ENCODE measurements around the gene CCDC187.

The CCDC187 gene

DNA sequence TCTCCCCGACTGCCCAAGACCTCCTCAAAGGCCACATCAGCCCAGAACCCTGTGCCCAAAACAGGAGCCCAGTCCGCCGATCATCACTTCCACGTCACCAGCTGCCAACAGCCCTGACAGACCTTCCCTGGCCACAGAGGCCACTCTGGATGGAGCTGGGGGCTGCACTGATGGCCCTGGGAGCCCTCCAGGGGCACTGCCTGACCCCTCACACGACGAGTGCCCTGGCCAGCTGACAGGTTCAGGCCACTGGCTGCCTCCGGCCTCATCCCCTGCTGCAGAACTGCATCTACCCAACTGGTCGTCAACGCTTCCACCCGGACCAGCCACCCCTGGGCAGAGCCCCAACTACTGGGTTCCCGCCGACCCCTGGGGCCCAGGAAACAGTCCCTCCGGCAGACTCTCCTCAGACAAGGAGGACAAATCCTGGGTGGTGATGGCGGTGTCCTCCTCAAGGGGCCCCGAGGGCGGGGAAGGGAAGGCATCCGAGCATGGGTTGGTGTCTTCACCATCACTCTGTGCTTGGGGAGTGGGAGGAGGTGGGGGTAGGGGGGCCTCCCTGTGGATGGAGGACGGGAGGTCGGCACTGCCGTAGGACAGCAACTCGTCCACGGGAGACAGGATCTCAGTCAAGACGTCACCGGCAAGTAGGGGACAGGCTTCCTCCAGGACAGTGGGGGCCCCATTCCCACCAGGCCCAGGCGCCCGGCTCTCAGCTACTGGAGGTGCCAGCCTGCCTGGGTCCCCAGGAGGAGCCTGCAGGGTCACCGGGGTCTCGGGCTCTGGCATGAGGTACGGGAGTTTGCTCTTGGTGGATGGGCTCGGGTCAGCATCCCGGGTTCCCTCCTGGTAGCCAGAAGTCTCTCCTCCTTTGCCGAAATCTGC is 50.4 kb downstream of the CCDC187 start:
- DNase-seq (ENCODE audit: low read depth in 2 of 2), result no peak

GRCh38 chr9:136252846-136253245 is 51.0 kb downstream of the CCDC187 start:
- no peak for DNase-seq (ENCODE audit: low read depth in 2 of 2)

- no peak for DNase-seq (ENCODE audit: low read depth in 2 of 2)
Observed at GRCh38 chr9:136252281-136252680, 51.6 kb downstream of the CCDC187 start.

- DNase-seq (ENCODE audit: low read depth in 2 of 2), result no peak
Observed at GRCh38 chr9:136251264-136252115, 52.4 kb downstream of the CCDC187 start.

DNA sequence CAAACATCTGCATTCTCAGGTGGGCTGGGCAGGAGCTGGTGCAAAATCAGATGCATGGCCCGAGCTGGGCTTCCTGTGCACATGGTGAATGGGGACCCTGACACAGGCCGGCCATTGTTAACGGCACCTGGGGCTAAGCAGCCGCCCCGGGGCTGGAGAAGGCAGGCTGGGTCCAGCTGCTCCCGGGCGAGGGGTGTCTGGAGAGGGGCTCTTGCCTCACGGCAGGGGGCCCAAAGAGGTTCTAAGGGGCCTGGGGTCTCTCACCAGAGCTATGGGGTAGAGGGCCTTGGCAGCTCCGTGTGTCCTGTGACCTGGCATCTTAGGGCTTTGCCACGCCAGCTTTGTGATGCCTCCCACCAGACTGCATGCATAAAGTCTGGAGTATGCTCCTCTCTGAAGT is 53.2 kb downstream of the CCDC187 start:
- no peak for DNase-seq (ENCODE audit: low read depth in 2 of 2)

DNA sequence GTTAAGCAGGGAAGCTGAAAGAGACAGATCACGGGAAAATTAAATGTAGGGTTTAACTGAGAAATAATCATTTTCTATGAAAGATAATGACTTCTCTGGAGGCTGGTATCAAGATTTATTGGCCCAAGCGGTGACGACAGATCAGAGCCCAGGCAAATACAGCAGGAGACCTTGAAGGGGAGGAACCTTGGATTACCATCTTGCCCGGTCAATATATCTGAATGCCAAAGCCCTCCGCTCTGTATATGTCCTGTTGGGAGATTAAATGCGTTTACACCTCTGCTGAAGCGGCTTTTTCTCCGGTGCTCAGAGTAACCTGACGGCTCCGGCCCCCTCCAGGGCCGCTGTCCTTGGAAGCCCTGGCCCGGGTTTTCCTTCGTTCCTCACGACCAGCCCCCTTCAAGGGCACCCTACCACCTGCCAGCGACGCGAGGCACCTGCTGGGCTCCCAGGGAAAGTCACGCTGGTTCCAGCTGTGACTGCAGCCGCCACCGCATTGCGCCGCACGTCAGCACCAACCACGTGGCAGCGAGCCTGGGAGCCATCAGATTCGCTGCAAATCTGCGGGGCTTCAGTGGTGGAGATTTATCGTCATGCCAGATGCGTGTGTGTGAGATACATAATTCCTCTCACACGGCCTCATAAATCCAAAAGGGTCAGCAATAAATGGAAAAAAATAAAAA is 53.9 kb downstream of the CCDC187 start:
- DNase-seq (ENCODE audit: low read depth in 2 of 2), result no peak

DNA sequence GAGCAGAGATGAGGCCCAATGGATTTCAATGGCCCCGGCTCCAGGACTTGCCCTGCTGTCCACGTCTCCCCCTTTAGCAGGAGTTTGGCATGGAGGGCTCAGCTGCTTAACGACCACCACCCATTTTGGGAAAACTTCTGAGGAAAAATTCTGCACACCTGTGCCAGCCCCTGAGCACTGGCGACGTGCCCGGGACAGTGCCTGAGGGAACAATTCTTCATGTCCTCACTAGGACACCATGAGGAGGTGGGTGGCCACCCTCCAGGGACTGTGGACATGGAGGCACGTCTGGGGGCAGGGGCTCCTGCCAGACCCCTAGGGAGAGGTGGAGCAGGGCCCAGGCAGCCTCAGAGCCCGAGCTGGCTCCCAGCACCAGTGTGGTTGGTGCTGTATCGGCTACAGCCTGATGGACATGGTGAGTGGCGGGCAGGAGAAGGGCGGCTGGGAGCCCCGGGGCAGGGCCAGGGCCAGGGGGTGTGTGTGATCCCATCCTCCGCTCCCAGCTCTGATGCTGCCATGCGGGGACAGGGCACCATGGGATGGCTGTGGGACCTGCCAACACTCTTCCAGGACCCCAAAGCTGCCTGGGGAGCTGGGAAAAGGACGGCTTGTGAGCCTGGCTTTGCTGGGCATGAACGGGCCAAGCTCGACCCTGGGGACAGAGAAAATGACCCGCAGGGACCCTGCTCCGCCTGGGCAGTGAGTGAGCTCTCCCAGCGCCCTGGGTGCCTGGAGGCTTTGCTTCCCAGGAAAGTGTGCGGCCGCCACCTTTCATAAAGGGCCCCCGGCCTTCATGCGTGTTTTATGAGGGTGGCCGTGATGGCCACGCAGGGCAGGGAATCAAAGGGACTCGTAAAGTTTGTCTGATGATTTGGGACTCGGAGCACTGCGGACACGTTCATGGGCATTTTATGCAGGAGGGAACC is 54.7 kb downstream of the CCDC187 start:
- DNase-seq (ENCODE audit: low read depth in 2 of 2), result no peak

DNA sequence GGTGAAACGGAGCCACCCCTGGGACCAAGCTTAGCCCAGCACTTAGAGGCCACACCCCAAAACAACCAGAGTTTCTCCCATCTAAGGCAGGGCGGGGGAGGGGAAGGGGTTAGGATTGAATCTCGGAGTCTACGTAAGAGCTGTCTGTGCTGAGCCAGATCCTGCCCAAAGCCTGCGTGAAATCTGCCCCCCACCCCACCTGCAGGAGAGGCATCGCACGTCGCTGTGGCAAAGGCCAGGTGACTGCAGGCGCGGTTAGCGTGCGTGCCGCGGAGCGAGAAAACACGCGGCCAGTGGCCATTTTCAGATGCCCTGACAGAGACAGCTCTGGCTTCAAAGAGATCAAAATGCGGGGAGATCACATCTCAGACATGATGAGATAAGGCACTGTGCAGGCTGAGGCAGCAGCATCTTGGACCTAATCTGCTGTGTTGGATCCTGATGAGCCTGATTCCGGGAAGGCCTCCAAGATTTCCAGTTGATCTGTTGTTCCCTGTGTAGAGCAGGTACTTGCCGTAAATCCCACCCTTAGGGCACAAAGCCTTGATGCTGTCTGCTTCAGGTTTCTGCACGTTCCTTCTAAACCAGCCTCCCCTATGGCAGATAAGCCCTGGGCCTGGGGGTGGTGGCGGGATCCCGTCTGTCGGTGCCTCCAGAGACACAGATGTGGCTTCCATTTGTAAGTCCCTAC is 55.8 kb downstream of the CCDC187 start:
- DNase-seq (ENCODE audit: low read depth in 2 of 2), result no peak

DNA sequence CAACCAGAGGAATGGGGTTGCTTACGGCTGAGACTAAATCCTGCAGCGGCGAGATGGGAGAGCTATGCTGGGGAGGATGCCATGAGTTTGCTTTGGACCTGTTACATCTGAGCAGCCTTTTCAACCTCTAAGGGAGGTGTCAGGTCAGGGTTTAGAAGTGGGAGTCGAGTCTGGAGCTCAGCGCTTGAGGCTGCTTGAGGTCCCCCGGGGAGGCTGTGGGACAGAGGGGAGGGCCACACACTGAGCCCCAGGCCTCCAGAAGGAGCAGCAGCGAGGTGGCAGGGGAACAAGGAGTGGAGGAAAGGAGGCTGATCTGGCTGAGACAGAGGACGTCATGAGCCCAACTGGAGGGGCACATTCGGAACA is 56.4 kb downstream of the CCDC187 start:
- no peak for DNase-seq (ENCODE audit: low read depth in 2 of 2)

- DNase-seq (ENCODE audit: low read depth in 2 of 2), result no peak
Observed at GRCh38 chr9:136246849-136247550, 56.9 kb downstream of the CCDC187 start.

GRCh38 chr9:136245219-136246150 is 58.4 kb downstream of the CCDC187 start, which contains the start of gene QSOX2:
Gene QSOX2, minus strand, starts transcription at chr9:136245812. Its CDS starts 9 bp downstream, at chr9:136245803.
- peak; percentile 69 to 77 for DNase-seq (ENCODE audit: low read depth in 2 of 2)

- DNase-seq (ENCODE audit: low read depth in 2 of 2), result no peak
Observed at GRCh38 chr9:136244969-136245218, 59.0 kb downstream of the CCDC187 start.

DNA sequence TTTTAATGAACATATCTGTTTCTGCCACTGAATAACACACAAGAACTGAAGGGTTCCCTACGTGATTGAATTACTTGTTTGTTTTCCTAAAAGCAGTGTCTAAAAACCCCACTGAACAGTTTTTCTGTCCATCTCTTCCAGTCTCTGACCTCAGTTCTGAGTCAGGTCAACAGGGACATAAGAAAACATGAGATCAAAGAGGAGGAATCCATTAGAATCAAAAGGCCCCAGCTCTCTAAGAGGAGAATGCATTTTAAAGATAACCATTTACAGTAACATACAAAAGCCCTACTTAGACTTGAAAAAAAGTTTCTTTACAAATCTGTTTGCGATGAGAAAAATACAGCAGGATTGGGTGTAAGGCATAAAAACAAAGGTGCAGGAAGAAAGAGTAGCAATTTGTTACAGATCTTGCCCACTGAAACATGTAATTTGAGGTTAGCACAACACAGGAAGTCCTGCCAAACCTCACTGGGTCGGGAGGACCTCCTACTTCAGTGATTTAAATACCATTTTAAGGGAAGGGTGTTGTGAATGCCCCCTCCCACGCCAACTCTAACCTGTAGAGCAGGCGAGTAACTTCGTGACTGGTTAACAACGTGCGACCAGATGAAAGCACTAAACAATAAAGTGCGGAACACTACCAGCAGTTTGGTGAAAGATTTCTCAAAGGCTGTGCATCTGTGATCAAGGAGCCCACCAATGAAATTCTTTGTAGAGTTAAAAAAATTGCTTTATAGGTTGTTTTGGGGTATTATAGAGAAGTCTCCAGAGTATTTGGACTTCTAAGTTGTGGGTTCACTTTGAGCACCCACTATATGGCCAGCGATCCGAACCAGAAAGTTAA is 59.5 kb downstream of the CCDC187 start:
- peak; percentile 60 to 66 for DNase-seq (ENCODE audit: low read depth in 2 of 2)

DNA sequence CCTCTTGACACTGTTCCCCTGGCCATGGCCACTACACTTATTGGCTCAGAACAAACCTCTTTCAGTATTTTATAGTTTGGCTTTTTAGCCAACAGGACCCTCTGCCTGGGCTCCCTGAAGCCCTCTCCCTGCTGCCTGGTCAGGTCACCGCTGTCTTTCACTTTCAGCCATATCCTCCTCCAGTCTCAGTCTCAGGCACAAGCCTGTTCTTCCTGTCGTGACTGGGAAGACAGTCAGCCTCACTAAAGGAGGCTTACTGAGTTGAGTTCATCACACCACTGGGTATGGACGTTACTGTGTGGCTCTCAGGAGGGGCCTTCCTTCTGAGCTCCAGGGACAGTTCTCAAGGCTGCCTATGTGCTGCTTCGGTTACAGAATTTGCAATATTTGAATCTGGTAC is 60.3 kb downstream of the CCDC187 start:
- no peak for DNase-seq (ENCODE audit: low read depth in 2 of 2)

DNA sequence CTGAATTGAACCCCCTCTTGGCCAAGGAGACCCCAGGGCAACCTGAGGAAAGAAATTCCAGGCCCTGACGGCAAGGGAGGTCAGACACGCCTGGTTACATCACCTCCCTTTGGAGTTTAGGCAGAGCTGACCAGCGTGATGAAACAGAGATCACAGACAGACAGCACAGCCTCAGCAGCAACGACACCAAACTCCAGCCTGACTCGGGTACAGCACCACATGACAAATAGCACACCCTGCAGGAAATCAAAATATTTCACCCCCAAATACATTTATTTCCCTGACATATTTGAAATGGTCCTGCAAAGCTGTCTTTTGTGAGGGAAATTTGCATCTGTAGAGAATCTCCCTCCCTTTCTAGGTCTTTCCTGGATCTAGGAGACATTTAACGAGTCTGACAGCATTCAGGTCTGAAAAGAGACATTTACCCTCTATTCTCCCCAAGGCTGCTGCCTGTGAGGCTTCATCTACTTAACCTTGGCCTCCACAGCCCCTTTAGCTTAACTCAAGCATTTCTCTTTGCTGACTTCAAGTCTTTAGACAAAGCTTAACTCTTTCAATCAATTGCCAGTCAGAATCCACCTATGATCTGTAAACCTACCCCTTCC is 60.9 kb downstream of the CCDC187 start:
- DNase-seq (ENCODE audit: low read depth in 2 of 2), result no peak

DNA sequence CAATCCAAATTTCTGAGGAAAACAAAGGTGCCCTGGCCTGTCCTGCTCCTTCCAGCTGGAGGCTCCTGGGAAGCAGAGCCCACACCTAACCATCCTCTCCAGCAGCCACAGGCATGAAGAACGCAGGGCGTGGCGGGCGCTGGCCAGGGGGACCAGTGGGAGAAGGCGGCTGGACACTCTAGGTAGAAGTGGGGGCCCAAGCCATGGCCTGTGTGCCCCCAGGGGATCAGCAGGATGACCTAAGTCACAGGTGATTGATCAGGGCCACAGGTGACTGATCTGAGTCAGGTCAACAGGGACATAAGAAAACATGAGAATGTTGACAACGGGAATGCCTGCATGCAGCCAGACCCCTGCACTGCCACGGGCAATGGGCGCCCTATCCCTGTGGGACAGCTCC is 61.6 kb downstream of the CCDC187 start:
- no peak for DNase-seq (ENCODE audit: low read depth in 2 of 2)

DNA sequence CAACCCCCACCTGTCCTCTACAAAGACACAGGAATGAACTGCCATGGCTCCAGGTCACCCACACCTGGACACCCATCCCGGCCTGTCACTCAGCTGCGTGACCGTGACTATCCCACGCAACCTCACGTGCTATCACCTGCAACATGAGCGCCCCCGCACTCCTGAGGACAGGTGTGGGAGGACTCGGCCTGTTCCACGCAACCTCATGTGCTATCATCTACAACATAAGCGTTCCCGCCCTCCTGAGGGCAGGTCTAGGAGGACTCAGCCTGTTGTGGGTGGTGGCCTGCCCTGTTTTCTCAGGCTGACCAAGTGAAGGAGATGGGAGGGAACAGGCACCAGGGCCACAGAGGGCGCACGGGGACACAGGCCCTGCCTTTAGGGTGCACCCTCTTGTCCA is 62.4 kb downstream of the CCDC187 start:
- DNase-seq (ENCODE audit: low read depth in 2 of 2), result no peak

DNA sequence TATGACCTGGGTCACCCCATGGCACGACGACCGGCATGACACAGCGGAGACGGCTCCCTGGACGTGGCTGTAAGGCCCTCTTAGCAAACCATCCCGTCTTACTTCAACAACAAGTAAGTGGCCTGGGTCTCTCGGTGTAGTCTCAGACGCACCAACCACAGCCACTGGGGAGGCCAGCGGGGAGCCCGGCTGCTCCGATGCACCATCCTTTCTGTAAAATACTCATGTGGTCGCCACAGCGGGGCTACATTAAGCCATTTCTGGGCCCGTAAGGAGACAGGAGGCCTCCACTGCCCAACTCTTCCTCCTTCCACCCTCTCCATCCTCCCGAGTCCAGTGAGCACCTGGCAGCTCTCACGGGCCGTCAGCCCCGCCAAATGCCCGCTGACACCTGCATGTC is 63.0 kb downstream of the CCDC187 start:
- DNase-seq (ENCODE audit: low read depth in 2 of 2), result no peak

Data from stimulated activated CD4-positive, alpha-beta T cell treated with anti-CD3 and anti-CD28 coated beads, Interleukin-15, amount 100 ng/mL, for 48 hours (primary cell).